Measurements from ENCODE around the gene TIMM29.

DNA sequence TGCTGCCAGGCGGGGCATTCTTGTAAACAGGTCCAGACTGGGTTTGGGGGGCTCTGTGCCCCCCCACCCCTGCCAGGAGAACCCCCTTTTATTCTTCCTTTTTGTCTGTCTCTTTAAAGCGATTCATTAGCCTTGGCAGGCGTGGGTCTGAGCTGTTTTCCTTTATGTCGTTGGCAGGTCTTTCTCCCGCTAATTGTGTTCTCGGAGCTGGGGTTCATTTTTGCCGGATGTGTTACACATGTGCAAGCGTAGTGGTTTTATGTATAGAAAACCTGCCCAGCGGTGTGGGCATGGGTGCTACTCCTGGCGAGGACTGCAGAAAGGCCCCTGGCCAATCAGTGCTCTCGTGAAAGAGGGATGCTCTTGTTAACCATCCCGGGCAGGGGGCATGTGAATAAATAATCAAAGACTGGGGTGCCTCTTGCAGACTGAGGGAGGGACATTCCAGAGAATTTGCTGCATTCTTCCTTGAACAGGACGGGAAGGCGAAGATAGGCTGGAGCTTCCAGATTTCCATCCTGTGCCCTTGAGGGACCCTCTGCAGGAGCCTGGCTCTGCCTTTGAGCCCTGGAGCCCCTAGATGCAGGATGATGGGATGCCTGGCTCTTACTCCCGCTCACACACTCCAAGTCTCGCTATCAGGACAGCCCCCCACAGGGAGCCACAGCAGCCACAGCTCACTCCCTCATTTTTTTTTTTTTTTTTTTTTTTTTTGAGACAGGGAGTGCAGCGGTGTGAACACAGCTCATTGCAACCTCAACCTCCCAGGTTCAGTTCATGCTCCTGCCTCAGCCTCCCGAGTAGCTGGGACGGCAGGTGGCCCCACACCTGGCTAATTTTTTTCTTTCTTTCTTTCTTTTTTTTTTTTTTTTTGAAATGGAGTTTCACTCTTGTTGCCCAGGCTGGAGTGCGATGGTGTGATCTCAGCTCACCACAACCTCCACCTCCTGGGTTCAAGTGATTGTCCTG lies 43.1 kb upstream of the TIMM29 start:
- TF ChIP-seq ZNF776 (tag by site-specific recombination; IDR thresholded peaks at IDR 0.05; ENCODE audit: borderline replicate concordance) (no peak), ZNF677 (tag by site-specific recombination; IDR thresholded peaks at IDR 0.05) (no peak), KLF9 (tag by site-specific recombination; IDR thresholded peaks at IDR 0.05; ENCODE audit: low read depth) (no peak), ZNF140 (tag by site-specific recombination; IDR thresholded peaks at IDR 0.05) (no peak)

All from HEK293 (cell line).